C4-2B (cell line): ENCODE data around the gene DSCAML1.

Experiments used
- CTCF ChIP-seq: fragments of 450-650 bp; conservative IDR thresholded peaks from 2 replicates; pipeline ENCODE4 v1.5.1; 2017; ENCODE audit warnings: mild to moderate bottlenecking
- ZFX ChIP-seq: fragments of 450-650 bp; IDR thresholded peaks from 2 replicates; pipeline ENCODE4 v1.6.1; 2017

GRCh38 chr11:117794135-117794534 lies 2.9 kb downstream of the DSCAML1 start:
- TF ChIP-seq CTCF (no peak), ZFX (no peak)
